PC-9 (cell line): Measurements from ENCODE around the gene RBM33.

ENCODE experiments used
- CTCF ChIP-seq: fragments of 200-600 bp; sonication (generic); conservative IDR thresholded peaks from 2 replicates; pipeline ENCODE4 v1.6.1; 2017; ENCODE audit warnings: mixed run types, antibody characterized with exemption, mild to moderate bottlenecking, moderate library complexity
- EZH2 ChIP-seq: fragments of 200-600 bp; sonication (generic); IDR thresholded peaks from 2 replicates; pipeline ENCODE4 v1.8.0; 2017; ENCODE audit warnings: antibody characterized with exemption, low read depth

DNA sequence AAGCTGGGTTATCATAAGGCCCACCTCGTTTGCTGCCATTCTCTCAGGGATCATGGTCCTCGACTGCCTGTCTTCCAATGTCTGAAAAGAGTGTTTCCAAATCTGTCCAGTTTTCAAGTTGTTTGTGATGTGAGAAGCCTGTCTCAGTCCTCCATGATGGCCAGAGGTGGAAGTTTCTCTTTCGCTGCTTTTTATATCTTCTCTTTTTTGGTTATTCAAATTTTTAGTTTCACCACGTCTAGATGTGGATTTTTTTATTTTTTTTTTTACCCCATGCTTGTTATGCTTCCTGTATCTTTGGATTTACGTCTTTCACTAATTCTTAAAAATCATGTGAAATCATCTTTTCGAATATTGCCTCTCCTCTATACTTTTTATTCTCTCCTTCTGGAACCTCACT is 6.1 kb upstream of the RBM33 start:
- TF ChIP-seq CTCF, result no peak
- TF ChIP-seq EZH2, result no peak
